Heart left ventricle (tissue), 16 donors: Measurements from ENCODE around the gene NHSL2. TPM values are rescaled to one million over a fixed set of nuclear protein-coding genes. Genes with fewer than 3 reads are reported as not detected.

Source experiments
- ATAC-seq, 4 donors: fragments of 200-7000 bp; cut with Tn5 transposase; one replicate each; pipeline ENCODE4 v1.9.1; 2020 to 2022; ENCODE audit warnings: moderate library complexity in 4 of 4, mild to moderate bottlenecking in 3 of 4, moderate number of reproducible peaks in 1 of 4
- DNase-seq, 5 donors: peaks; one replicate each; pipeline ENCODE4 v3.0.0-alpha.2; 2020
- H3K27ac ChIP-seq, 12 donors: fragments of 200-600 bp; sonication (generic) in 4 of 12; one replicate each; pipeline versions ENCODE4 v1.5.0 to v1.8.0; 2016 to 2022; ENCODE audit warnings: mild to moderate bottlenecking in 2 of 12
- H3K27me3 ChIP-seq, 9 donors: fragments of 200-600 bp; sonication (generic) in 2 of 9; one replicate each; pipeline versions ENCODE4 v1.5.1 to v1.8.0; 2016 to 2022; ENCODE audit warnings: mild to moderate bottlenecking in 3 of 9
- H3K36me3 ChIP-seq, 9 donors: fragments of 200-600 bp; sonication (generic) in 2 of 9; one replicate each; pipeline versions ENCODE4 v1.5.0 to v1.8.0; 2018 to 2022; ENCODE audit warnings: mild to moderate bottlenecking in 2 of 9
- H3K4me1 ChIP-seq, 12 donors: fragments of 200-600 bp; sonication (generic) in 4 of 12; one replicate each; pipeline versions ENCODE4 v1.5.0 to v1.8.0; 2016 to 2022; ENCODE audit warnings: mild to moderate bottlenecking in 3 of 12
- H3K4me3 ChIP-seq, 12 donors: fragments of 200-600 bp; sonication (generic) in 4 of 12; one replicate each; pipeline versions ENCODE4 v1.5.0 to v1.8.0; 2017 to 2022; ENCODE audit warnings: mild to moderate bottlenecking in 9 of 12, moderate library complexity in 4 of 12
- H3K9me3 ChIP-seq, 12 donors: fragments of 200-600 bp; sonication (generic) in 4 of 12; one replicate each; pipeline versions ENCODE4 v1.5.0 to v1.8.0; 2016 to 2022; ENCODE audit warnings: mild to moderate bottlenecking in 1 of 12
- CTCF ChIP-seq, 12 donors: fragments of 200-600 bp; sonication (generic) in 4 of 12; IDR thresholded peaks; one replicate each; pipeline versions ENCODE4 v1.5.0 to v1.8.0; 2018 to 2022; ENCODE audit warnings: antibody characterized with exemption in 12 of 12, mild to moderate bottlenecking in 5 of 12
- POLR2A ChIP-seq, 2 donors: fragments of 450-650 bp; IDR thresholded peaks; one replicate each; pipeline ENCODE4 v1.6.1; 2017; ENCODE audit warnings: antibody characterized with exemption in 2 of 2, mild to moderate bottlenecking in 2 of 2, moderate library complexity in 2 of 2
- WGBS, 4 donors: extraction: QIAGEN DNeasy Blood & Tissue Kit in 2 of 4; methylation state at CpG; one replicate each; pipeline versions ENCODE4 v1.1.5 to v1.1.7; 2013 to 2018; 5-methylcytosine and 5-hydroxymethylcytosine counted together
- intact Hi-C, 10 donors: fragments of 100-400 bp; cut with DNase I; formaldehyde crosslinking; loops; one replicate each; pipeline versions ENCODE4 v1.11.1 to v1.14.2; 2022
- polyA plus RNA-seq, 2 donors: library from polyadenylated mRNA; stranded (reverse); fragments of 200-250 nt; gene quantifications; one replicate each; pipeline ENCODE4 v1.2.3, GENCODE V29; 2013
- total RNA-seq, 9 donors: library from RNA; depleted of rRNA in 2 of 9; stranded (reverse); fragments of >200 nt in 2 of 9; fragmentation: NEBNext Ultra II Directional in 3 of 9; extraction: Animal tissue kit (Norgen Biotek cat#: 25700) in 3 of 9; gene quantifications; one replicate each; pipeline versions ENCODE4 v1.1.0 to v1.2.4, GENCODE V29; 2016 to 2023
- donor health status: ischemic (EF 13 %, LVEDD 7.1; RV severe dilation, severe dysfunction).
- donor health status: healthy with polysubstance abuse.
- donor health status: DM: no; HTN: yes; CAD: no.
- donor health status: DM: no; HTN: no; CAD: no.
- donor health status: ischemic (EF 25% LVEDD 6.9; RV normal size, moderate dysfunction).
- donor health status: ischemic (EF 25% LVEDD 5.7; RV mildly dilated, moderate dysfunction).
- donor health status: healthy.
- donor health status: DM: yes; HTN: yes; CAD: no.
- donor health status: ischemic (EF 35%, LVEDD 5.7; RV mildly dilated, moderate dysfunction).
- donor health status: nonischemic (EF 11% LVEDD 7.7; RV severe dilation, severe dysfunction).
- donor health status: DM: yes; HTN: yes; CAD: no.
- donor health status: PGD.
- donor health status: ischemic (EF 29% LVEDD 5.4; RV normal size, mild dysfunction).
- donor health status: nonischemic (EF 23%, LVEDD 6.1; RV moderate dilation, normal function).

NHSL2 gene
- total and polyA plus RNA-seq, 11 donors: 1.8 to 14.0 (median 5.8) TPM

- Histone ChIP-seq H3K4me1 (peaks cover 0 to 10% (median 0%) of the 10 kb centered on the region in 12 donors), H3K4me3 (peak overlapping the region; percentile 12 to 62 (median 48)), H3K27me3 (peaks cover 0 to 92% (median 4%) of the 10 kb centered on the region in 9 donors), H3K36me3 (no peaks in the 10 kb centered on the region), H3K9me3 (no peaks in the 10 kb centered on the region), H3K27ac (peak overlapping the region in 9 of 12 donors; percentile 2 to 76 (median 59))
- DNase-seq (peak in 3 of 5 donors; percentile 12 to 30 (median 21)), ATAC-seq (peak in 3 of 4 donors; percentile 20 to 72 (median 50))
- intact Hi-C loops: loop anchor here in 2 of 10 donors (5.0 to 10.0 kb wide), 2 partner anchors 214 to 216 kb away; no protein-coding TSS in a partner anchor
- no peak for TF ChIP-seq POLR2A (IDR thresholded peaks at IDR 0.05)
- peak in 8 of 12 donors; percentile 6 to 34 (median 20) for TF ChIP-seq CTCF (IDR thresholded peaks at IDR 0.05)
- WGBS, 4 donors: 0 to 32% (median 12%) methylated on average over 22 to 84 of the region's 85 CpGs
Measured at GRCh38 chrX:71910986-71911730, 513 bp downstream of the NHSL2 start.

GRCh38 chrX:71911731-71912050 is 1.0 kb downstream of the NHSL2 start:
- TF ChIP-seq POLR2A (IDR thresholded peaks at IDR 0.05): no peak
- no peak for TF ChIP-seq CTCF (IDR thresholded peaks at IDR 0.05)
- peak in 2 of 4 donors; percentile 32 to 41 for ATAC-seq
- Histone ChIP-seq H3K36me3 (no peaks in the 10 kb centered on the region), H3K4me1 (peaks cover 0 to 10% (median 0%) of the 10 kb centered on the region in 12 donors), H3K4me3 (peak overlapping the region; percentile 12 to 62 (median 48)), H3K9me3 (no peaks in the 10 kb centered on the region), H3K27ac (peak overlapping the region in 5 of 12 donors; percentile 59 to 76 (median 68)), H3K27me3 (peaks cover 0 to 92% (median 4%) of the 10 kb centered on the region in 9 donors)
- DNase-seq: peak in 1 of 5 donors; percentile 30
- 2 to 56% (median 21%) methylated on average over 12 to 29 of the region's 29 CpGs for WGBS, 4 donors
- intact Hi-C loops: loop anchor here in 2 of 10 donors (5.0 to 10.0 kb wide), 2 partner anchors 213 to 216 kb away; no protein-coding TSS in a partner anchor

GRCh38 chrX:71912156-71912555 is 1.5 kb downstream of the NHSL2 start:
- DNase-seq (no peak), ATAC-seq (no peak)
- WGBS, 4 donors: 38 to 73% (median 52%) methylated on average over 7 of the region's 7 CpGs
- intact Hi-C loops: loop anchor here in 2 of 10 donors (5.0 to 10.0 kb wide), 2 partner anchors 213 to 215 kb away; no protein-coding TSS in a partner anchor
- TF ChIP-seq POLR2A (IDR thresholded peaks at IDR 0.05): no peak
- TF ChIP-seq CTCF (IDR thresholded peaks at IDR 0.05): no peak
- H3K27me3 ChIP-seq: peaks cover 0 to 91% (median 4%) of the 10 kb centered on the region in 9 donors
- H3K36me3 ChIP-seq: no peaks in the 10 kb centered on the region
- H3K4me3 ChIP-seq: peak overlapping the region in 8 of 12 donors; percentile 43 to 62 (median 52)
- peak overlapping the region in 3 of 12 donors; percentile 68 to 76 (median 68) for H3K27ac ChIP-seq
- H3K9me3 ChIP-seq: no peaks in the 10 kb centered on the region
- peaks cover 0 to 10% (median 0%) of the 10 kb centered on the region in 12 donors for H3K4me1 ChIP-seq
